Gastroesophageal sphincter (tissue), 4 donors: ENCODE data around the gene WWTR1. TPM values are rescaled to one million over a fixed set of nuclear protein-coding genes. Genes with fewer than 3 reads are reported as not detected.

Experiments used
- ATAC-seq: fragments of 150-250 bp; one replicate; pipeline ENCODE4 v1.9.1; 2016; ENCODE audit warnings: mild to moderate bottlenecking, moderate library complexity
- H3K27ac ChIP-seq, 4 donors: fragments of 200-600 bp; sonication (generic) in 3 of 4; 1 replicate in 3 of 4; 2 replicates in 1 of 4; pipeline ENCODE4 v1.5.1; 2016 to 2019
- H3K27me3 ChIP-seq: fragments of 200-600 bp; sonication (generic); one replicate; pipeline ENCODE4 v1.5.1; 2019
- H3K36me3 ChIP-seq, 2 donors: fragments of 200-600 bp; sonication (generic); one replicate each; pipeline ENCODE4 v1.5.1; 2019; ENCODE audit warnings: control low read depth in 1 of 2
- H3K4me1 ChIP-seq, 3 donors: fragments of 200-600 bp; sonication (generic); 1 replicate in 2 of 3; 2 replicates in 1 of 3; pipeline ENCODE4 v1.5.1; 2016 to 2019; ENCODE audit warnings: control low read depth in 2 of 3
- H3K4me3 ChIP-seq, 2 donors: fragments of 200-600 bp; sonication (generic); one replicate each; pipeline ENCODE4 v1.5.1; 2019; ENCODE audit warnings: mild to moderate bottlenecking in 1 of 2, moderate library complexity in 1 of 2
- H3K9me3 ChIP-seq, 3 donors: fragments of 200-600 bp; sonication (generic); one replicate each; pipeline ENCODE4 v1.5.1; 2017 to 2019; ENCODE audit warnings: control low read depth in 2 of 3
- EP300 ChIP-seq: sonication (generic); formaldehyde crosslinking; IDR thresholded peaks from one replicate; pipeline ENCODE4 v1.6.1; 2017; ENCODE audit warnings: antibody characterized with exemption, mild to moderate bottlenecking
- POLR2A ChIP-seq, 2 donors: fragments of 450-650 bp; IDR thresholded peaks; one replicate each; pipeline ENCODE4 v1.6.1; 2017; ENCODE audit warnings: antibody characterized with exemption in 2 of 2, mild to moderate bottlenecking in 2 of 2, moderate library complexity in 1 of 2
- POLR2AphosphoS5 ChIP-seq: sonication (generic); formaldehyde crosslinking; IDR thresholded peaks from one replicate; pipeline ENCODE4 v1.6.1; 2017; ENCODE audit warnings: antibody characterized with exemption
- WGBS, 2 donors: methylation state at CpG; one replicate each; pipeline ENCODE4 v1.1.5; 2018; ENCODE audit warnings: low coverage in 1 of 2; 5-methylcytosine and 5-hydroxymethylcytosine counted together
- total RNA-seq, 4 donors: library from RNA; depleted of rRNA; stranded (reverse); fragments of >200 nt; gene quantifications; one replicate each; pipeline ENCODE4 v1.1.0, GENCODE V29; 2016
- TF ChIP-seq, protein P1 (sequence below), 4 experiments: fragments of 200-600 bp in 2 of 4; fragments of 450-650 bp in 2 of 4; sonication (generic) in 1 of 4; IDR thresholded peaks; one replicate each; pipeline ENCODE4 v1.5.1; 2017 to 2019; ENCODE audit warnings: antibody characterized with exemption in 4 of 4, mild to moderate bottlenecking in 2 of 4, moderate library complexity in 2 of 4

The WWTR1 gene
- total RNA-seq, 4 donors from 2014 or later: 239 to 482 (median 321) TPM

DNA sequence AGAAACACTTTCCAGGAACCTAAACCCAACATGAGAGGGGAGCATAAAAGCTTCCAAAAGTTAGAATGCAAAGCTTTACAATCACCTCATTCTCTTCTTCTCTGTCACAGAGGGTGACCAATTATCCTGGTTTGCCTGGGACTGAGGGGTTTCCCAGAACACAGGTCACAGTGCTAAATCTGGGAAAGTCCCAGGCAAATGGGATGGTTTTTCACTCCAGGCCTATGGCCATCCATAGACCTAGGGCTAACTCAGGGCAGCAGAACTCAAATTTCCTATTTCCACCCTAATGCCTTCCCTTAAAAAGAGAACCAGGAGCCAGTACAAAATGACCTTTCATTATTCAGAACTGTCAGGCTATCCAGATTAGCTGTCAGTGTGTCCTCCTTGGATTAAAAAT, 106.3 kb downstream of the WWTR1 start:
- Histone ChIP-seq H3K4me1 (peaks cover 27 to 93% (median 36%) of the 10 kb centered on the region in 3 donors), H3K4me3 (no peak overlapping the region), H3K27ac (peak overlapping the region in 3 of 4 donors; percentile 7 to 77 (median 11)), H3K36me3 (no peaks in the 10 kb centered on the region), H3K9me3 (no peaks in the 10 kb centered on the region), H3K27me3 (no peaks in the 10 kb centered on the region)
- ATAC-seq: no peak
- TF ChIP-seq EP300 (no peak), POLR2A (IDR thresholded peaks at IDR 0.05) (no peak), POLR2AphosphoS5 (no peak)
- TF ChIP-seq, protein P1, sequence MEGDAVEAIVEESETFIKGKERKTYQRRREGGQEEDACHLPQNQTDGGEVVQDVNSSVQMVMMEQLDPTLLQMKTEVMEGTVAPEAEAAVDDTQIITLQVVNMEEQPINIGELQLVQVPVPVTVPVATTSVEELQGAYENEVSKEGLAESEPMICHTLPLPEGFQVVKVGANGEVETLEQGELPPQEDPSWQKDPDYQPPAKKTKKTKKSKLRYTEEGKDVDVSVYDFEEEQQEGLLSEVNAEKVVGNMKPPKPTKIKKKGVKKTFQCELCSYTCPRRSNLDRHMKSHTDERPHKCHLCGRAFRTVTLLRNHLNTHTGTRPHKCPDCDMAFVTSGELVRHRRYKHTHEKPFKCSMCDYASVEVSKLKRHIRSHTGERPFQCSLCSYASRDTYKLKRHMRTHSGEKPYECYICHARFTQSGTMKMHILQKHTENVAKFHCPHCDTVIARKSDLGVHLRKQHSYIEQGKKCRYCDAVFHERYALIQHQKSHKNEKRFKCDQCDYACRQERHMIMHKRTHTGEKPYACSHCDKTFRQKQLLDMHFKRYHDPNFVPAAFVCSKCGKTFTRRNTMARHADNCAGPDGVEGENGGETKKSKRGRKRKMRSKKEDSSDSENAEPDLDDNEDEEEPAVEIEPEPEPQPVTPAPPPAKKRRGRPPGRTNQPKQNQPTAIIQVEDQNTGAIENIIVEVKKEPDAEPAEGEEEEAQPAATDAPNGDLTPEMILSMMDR (IDR thresholded peaks at IDR 0.05): no peak

DNA sequence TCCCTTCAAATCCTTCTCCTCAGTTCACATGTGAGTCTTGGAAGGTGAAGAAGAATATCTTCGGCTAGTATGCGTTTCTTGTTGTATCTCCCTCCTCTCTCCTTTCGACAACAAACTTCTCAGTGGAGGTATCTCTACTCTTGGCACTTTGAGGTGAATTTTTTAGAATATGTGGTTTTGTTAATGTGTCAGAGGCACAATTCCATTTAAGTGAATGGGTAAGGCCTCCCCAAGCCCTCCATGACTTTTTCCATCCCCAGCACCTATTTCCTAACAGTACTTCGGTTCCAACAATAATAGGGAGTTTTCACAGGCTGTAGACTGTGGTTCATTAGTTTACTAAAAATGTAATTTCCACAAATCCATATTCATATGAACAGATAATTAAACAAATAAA, 109.2 kb downstream of the WWTR1 start:
- Histone ChIP-seq H3K27ac (peak overlapping the region; percentile 77 to 98 (median 84)), H3K27me3 (no peaks in the 10 kb centered on the region), H3K9me3 (no peaks in the 10 kb centered on the region), H3K36me3 (no peaks in the 10 kb centered on the region), H3K4me1 (peaks cover 18 to 84% (median 34%) of the 10 kb centered on the region in 3 donors), H3K4me3 (no peak overlapping the region)
- no peak for TF ChIP-seq EP300
- TF ChIP-seq POLR2AphosphoS5: no peak
- no peak for TF ChIP-seq POLR2A (IDR thresholded peaks at IDR 0.05)
- TF ChIP-seq, protein P1 (IDR thresholded peaks at IDR 0.05): no peak
- WGBS, 2 donors: 35% methylated on average over 4 of the region's 4 CpGs; no CpG with 5 or more reads in 1 of the 2 donors
- ATAC-seq: no peak

DNA sequence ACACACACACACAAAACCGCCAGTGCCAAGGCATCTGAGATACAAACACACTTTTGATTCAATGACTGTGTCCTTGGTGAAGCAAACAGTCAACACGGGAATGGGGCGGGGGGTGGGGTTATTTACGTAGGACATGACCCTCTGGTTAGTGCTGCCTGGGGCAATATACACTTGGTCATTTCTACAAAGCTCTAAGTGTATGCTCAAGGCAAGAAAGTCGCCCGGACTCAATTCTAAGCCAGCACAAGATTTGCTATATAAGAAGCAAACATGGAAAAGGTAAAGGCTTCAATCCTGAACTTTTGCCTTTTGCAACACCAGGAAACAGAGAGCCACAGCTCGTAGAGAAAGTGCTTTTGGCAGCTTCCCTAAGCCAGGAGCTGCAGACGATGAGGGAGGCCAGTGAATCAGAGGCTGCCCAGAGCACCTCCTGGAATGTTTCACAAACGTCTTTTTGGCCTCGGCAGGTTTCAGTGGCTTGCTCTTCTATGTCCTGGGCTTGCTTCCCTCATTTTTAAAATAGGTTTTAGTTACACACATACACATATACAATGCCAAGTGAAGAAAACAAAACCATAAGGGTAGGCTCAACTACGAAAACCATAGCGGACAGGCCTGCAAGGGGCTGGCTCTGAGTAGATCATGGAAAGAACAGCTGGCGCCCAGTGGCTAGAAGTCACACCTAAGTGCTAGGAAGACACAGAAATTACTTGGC, 109.7 kb downstream of the WWTR1 start:
- no peaks in the 10 kb centered on the region for H3K27me3 ChIP-seq
- no peak for TF ChIP-seq EP300
- TF ChIP-seq POLR2AphosphoS5: peak; percentile 82
- H3K4me3 ChIP-seq: no peak overlapping the region
- H3K9me3 ChIP-seq: no peaks in the 10 kb centered on the region
- H3K4me1 ChIP-seq: peaks cover 13 to 80% (median 29%) of the 10 kb centered on the region in 3 donors
- 9 to 20% methylated on average over 6 to 10 of the region's 13 CpGs for WGBS, 2 donors
- peak; percentile 88 for ATAC-seq
- H3K27ac ChIP-seq: peak overlapping the region; percentile 77 to 98 (median 84)
- no peaks in the 10 kb centered on the region for H3K36me3 ChIP-seq

DNA sequence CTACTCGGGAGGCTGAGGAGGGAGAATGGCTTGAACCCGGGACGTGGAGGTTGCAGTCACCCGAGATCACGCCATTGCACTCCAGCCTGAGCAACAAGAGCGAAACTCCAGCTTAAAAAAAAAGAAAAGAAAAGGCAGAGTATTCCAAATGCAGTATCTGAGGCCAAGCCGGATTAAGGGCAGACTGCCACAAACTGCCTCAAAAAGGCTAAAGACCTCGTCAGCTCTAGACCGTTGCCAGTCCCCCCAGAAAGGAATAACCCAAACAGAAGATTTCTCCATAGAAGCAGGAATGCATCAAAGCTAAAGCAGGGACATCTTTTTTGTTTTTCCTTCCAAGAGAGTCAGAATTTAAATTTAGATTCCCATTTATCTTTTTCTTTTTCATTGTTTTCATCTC, 110.4 kb downstream of the WWTR1 start:
- peaks cover 0 to under 1% of the 10 kb centered on the region in 2 donors for H3K36me3 ChIP-seq
- H3K4me3 ChIP-seq: peak overlapping the region in 1 of 2 donors; percentile 8
- no peaks in the 10 kb centered on the region for H3K27me3 ChIP-seq
- 7 to 8% methylated on average over 9 of the region's 9 CpGs for WGBS, 2 donors
- TF ChIP-seq POLR2AphosphoS5 (peak; percentile 67), POLR2A (IDR thresholded peaks at IDR 0.05) (no peak), EP300 (no peak)
- TF ChIP-seq, protein P1 (IDR thresholded peaks at IDR 0.05): no peak
- peak overlapping the region; percentile 64 to 98 (median 80) for H3K27ac ChIP-seq
- H3K9me3 ChIP-seq: no peaks in the 10 kb centered on the region
- H3K4me1 ChIP-seq: peaks cover 6 to 80% (median 22%) of the 10 kb centered on the region in 3 donors
- peak; percentile 76 for ATAC-seq

DNA sequence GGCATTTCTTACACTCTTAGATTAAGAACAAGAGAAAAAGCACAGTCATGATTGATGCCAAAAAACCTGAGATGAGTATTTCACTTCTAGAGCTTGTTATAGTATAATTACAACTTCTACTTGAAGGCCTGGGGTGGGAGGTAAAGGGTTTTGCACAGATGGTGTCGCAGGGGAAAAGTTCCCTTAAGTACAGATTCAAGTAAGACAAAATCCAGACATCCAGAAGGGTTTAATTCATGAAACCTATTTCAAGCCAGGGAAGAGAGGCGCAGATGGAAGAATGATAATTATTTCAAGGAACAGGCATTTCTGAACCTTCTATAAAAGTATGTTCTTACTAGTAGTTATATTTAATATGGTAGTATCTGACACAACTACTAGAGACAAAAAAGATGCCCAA, 112.8 kb downstream of the WWTR1 start:
- Histone ChIP-seq H3K36me3 (peaks cover 0 to 14% of the 10 kb centered on the region in 2 donors), H3K27ac (peak overlapping the region in 3 of 4 donors; percentile 22 to 83 (median 77)), H3K4me1 (peaks cover under 1 to 82% (median 21%) of the 10 kb centered on the region in 3 donors), H3K9me3 (no peaks in the 10 kb centered on the region), H3K27me3 (no peaks in the 10 kb centered on the region), H3K4me3 (no peak overlapping the region)
- TF ChIP-seq POLR2A (IDR thresholded peaks at IDR 0.05): no peak
- TF ChIP-seq POLR2AphosphoS5: no peak
- TF ChIP-seq EP300: no peak
- TF ChIP-seq, protein P1 (IDR thresholded peaks at IDR 0.05): no peak
- WGBS, 2 donors: 64 to 88% methylated on average over 2 of the region's 2 CpGs
- no peak for ATAC-seq
